PFSK-1 (cell line): ENCODE data around the gene UBE2D1.

Experiments
- FOXP2 ChIP-seq: optimal IDR thresholded peaks from 2 replicates; pipeline ENCODE3; 2011; ENCODE audit warnings: borderline replicate concordance, control low read depth, inconsistent platforms; ENCODE audit not compliant: insufficient read depth; ENCODE audit errors: extremely low read length, extremely low read depth
- POLR2AphosphoS5 ChIP-seq: IDR thresholded peaks from 2 replicates; pipeline ENCODE4 v1.6.1; 2012; ENCODE audit warnings: low read depth, mild to moderate bottlenecking, control low read depth, low read length, moderate library complexity
- REST ChIP-seq, 2 experiments: IDR thresholded peaks; 2 replicates each; pipeline versions ENCODE4 v1.6.1 to v1.8.0; 2011 to 2012; ENCODE audit warnings: low read depth in 2 of 2, low read length in 2 of 2, control low read depth in 1 of 2, inconsistent platforms in 1 of 2, mild to moderate bottlenecking in 1 of 2, moderate library complexity in 1 of 2; ENCODE audit not compliant: insufficient read depth in 1 of 2
- SIN3A ChIP-seq: IDR thresholded peaks from 2 replicates; pipeline ENCODE4 v1.6.1; 2012; ENCODE audit warnings: mild to moderate bottlenecking, low read length, moderate library complexity, borderline replicate concordance; ENCODE audit not compliant: insufficient read depth
- TAF1 ChIP-seq: IDR thresholded peaks from 2 replicates; pipeline ENCODE4 v1.6.1; 2012; ENCODE audit warnings: low read length, control low read depth, borderline replicate concordance; ENCODE audit not compliant: insufficient read depth

The UBE2D1 gene

GRCh38 chr10:58302254-58302653 is 32.6 kb upstream of the UBE2D1 start:
- TF ChIP-seq POLR2AphosphoS5 (no peak), TAF1 (no peak), REST (IDR thresholded peaks at IDR 0.05; ENCODE audit: insufficient read depth in 1 of 2, low read depth in 2 of 2, low read length in 2 of 2) (no peak), SIN3A (no peak), FOXP2 (no peak)

DNA sequence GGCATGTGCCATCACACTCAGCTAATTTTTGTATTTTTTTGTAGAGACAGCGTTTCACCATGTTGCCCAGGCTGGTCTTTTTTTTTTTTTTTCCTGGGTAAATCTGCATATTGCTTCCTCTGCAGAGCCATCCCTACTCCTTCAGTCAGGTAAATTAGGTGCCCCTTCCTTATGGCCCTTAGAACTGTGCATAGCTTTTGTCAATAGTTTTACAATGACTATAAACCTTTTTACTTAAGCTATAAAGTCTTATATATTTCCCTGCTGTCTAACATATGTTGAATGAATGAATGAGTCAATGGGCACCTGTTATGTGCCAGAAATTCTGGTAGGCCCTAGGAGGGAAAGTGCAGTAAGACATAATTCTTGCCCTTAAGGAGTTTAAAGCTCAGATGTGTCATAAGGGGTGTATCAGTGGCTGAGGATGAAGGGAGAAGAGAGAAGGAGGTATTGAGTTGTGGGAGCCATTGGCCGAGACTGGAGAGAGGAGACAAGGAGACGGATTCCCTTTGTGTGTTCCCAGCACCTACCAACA is 30.6 kb upstream of the UBE2D1 start:
- TF ChIP-seq REST (IDR thresholded peaks at IDR 0.05; ENCODE audit: insufficient read depth in 1 of 2, low read depth in 2 of 2, low read length in 2 of 2) = no peak
- TF ChIP-seq TAF1 = no peak
- TF ChIP-seq SIN3A = no peak
- TF ChIP-seq FOXP2 = no peak
- TF ChIP-seq POLR2AphosphoS5 = no peak

DNA sequence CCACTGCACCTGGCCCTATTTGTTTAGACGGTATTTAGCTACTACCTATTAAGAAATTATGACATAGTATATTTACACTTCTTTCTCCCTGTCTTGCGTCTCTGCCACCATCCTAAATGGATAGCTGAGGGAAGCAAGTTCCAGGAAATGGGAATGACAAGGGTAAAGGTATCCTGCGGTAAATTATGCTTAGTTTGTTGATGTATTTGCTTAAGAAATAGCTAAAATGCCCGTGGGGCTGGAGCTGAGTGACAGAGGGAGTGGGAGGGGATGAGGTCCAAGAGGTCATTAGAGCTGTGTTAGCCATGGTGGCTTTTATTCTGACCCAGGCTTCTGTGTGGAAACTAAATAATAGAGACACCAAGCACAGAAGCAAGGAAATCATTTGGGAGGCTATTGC is 29.0 kb upstream of the UBE2D1 start:
- TF ChIP-seq REST (IDR thresholded peaks at IDR 0.05; ENCODE audit: insufficient read depth in 1 of 2, low read depth in 2 of 2, low read length in 2 of 2) (no peak), POLR2AphosphoS5 (no peak), TAF1 (no peak), FOXP2 (no peak), SIN3A (no peak)

DNA sequence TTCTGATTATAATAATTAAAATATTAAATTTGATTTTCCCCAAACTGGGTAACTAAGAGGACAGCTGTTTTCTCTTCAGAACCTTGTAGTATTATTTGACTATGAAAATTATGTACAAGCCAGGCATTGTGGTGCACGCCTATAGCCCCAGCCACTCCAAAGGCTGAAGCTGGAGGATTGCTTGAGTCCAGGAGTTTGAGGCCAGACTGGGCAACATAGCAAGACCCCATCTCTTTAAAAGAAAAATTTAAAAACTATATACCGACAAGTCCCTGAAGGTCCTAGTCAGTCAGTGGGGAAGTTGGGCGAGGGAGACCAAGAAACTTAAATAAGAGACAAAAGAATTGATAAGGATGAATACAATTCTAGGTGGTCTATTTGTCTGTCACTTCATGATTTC is 27.1 kb upstream of the UBE2D1 start:
- no peak for TF ChIP-seq FOXP2
- TF ChIP-seq SIN3A = no peak
- no peak for TF ChIP-seq TAF1

DNA sequence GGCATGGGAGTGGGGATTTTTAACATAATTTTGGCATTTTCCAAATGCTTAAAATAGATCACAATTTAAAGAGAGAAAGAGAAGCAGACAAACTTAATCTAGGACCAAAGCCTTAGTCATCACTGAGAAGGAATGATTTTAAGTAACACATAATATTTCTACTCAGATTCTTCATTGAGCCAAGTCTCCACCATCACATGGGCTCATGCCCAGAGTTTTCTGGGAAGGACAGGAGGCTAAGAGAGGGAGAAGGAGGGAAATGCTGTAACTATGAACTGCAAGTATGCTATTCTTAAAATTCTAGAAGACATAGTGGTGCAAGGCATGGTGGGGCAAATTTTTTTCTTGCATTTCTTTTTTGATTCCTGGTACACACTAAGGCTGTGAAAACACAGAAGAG is 23.8 kb upstream of the UBE2D1 start:
- TF ChIP-seq TAF1 (no peak), POLR2AphosphoS5 (no peak), SIN3A (no peak), REST (IDR thresholded peaks at IDR 0.05; ENCODE audit: insufficient read depth in 1 of 2, low read depth in 2 of 2, low read length in 2 of 2) (no peak), FOXP2 (no peak)
